Measurements from ENCODE around the gene PIGZ. TPM values are rescaled to one million over a fixed set of nuclear protein-coding genes. Genes with fewer than 3 reads are reported as not detected.

Gene PIGZ
- polyA plus RNA-seq, 1 donor: 1.6 TPM

GRCh38 chr3:196903740-196904139, 64.9 kb downstream of the PIGZ start:
- DNase-seq: no peak

- DNase-seq: no peak
These were observed 66.3 kb downstream of the PIGZ start for GRCh38 chr3:196902296-196902695.

- no peak for DNase-seq
These were observed 66.9 kb downstream of the PIGZ start for GRCh38 chr3:196901768-196902167.

Other genes with a start within 250 kb of the PIGZ start
- gene PAK2, start 229.0 kb downstream of the PIGZ start, polyA plus RNA-seq (ENCODE audit: insufficient read length): 46.6 TPM
- gene SENP5, start 100.9 kb downstream of the PIGZ start, polyA plus RNA-seq (ENCODE audit: insufficient read length): 19.0 TPM
- gene NCBP2, start 26.3 kb downstream of the PIGZ start, polyA plus RNA-seq (ENCODE audit: insufficient read length): 69.3 TPM
- gene MELTF, start 61.0 kb upstream of the PIGZ start, polyA plus RNA-seq (ENCODE audit: insufficient read length): 11.2 TPM